HG03159 (cell line): Measurements from ENCODE around the gene ITIH1.
A peak's percentile ranks its signal among the peaks of the same experiment; 100 is the strongest.
"Not testable (repeated sequence)": the region's sequence is repeated elsewhere in the genome, so short reads cannot be mapped to it uniquely, and the experiment has no call there.

Experiments
- ATAC-seq: cut with Tn5 transposase; IDR thresholded peaks from one replicate; pipeline ENCODE4 v1.9.1; 2021; ENCODE audit warnings: mild to moderate bottlenecking, moderate library complexity; ENCODE audit not compliant: unreplicated experiment

ITIH1 gene

GRCh38 chr3:52774901-52775864, 2.2 kb upstream of the ITIH1 start:
- ATAC-seq, result no peak

DNA sequence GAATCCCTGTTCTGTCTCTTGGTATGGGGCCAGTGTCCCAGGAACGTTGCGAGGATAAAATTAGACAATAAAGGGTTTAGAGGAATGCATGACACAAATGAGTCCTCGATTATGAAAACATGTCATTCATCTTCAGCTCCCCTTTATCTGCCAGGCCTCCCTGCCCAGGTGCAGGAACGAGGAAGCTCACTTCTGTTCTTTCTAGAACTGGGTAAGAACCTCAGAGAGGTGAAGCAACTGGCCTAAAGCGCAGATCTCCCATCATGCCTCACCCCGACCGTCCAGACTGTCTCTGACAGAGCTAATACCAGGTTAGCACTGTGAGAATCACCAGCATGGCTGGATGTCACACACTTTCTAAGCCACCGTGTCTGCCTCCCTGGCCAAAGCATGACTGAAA, 1.5 kb upstream of the ITIH1 start:
- ATAC-seq, result no peak

GRCh38 chr3:52776486-52776885, 913 bp upstream of the ITIH1 start:
- not testable (repeated sequence) for ATAC-seq

DNA sequence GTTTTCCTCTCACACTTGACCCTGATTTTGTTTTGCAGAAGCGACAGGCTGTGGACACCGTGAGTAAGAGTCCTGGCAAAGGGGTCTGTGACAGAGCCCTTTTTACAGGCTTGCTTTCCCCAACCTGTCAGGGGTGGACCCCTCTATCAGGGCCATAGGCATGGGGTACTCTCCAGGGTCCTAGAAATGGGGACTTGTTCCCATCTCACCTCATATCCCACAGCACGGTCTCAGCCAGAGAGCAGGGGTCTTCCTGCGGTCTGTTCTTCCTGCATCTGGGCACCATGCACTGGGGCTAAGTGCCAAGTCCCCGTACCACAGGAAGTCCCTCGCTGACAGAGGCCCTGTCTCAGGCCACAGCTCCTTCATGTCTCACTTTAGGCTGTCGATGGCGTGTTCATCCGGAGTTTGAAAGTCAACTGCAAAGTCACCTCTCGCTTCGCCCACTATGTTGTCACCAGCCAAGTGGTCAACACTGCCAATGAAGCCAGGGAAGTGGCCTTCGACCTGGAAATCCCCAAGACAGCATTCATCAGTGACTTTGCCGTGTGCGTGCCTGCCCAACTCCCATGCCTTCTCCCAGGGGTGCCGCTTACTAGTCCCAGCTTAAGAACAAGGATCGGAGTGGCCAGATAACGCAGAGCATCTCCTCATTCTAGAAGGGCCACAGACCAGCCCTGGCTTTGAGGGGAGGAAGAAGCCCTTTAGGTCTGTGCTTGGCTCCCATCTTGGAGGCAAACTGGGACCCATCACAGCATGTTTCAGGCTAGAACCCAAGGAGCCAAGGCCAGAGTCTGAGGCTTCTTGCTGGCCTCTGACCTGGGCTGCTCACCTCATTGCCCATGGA, 783 bp downstream of the ITIH1 start:
- ATAC-seq, result no peak

DNA sequence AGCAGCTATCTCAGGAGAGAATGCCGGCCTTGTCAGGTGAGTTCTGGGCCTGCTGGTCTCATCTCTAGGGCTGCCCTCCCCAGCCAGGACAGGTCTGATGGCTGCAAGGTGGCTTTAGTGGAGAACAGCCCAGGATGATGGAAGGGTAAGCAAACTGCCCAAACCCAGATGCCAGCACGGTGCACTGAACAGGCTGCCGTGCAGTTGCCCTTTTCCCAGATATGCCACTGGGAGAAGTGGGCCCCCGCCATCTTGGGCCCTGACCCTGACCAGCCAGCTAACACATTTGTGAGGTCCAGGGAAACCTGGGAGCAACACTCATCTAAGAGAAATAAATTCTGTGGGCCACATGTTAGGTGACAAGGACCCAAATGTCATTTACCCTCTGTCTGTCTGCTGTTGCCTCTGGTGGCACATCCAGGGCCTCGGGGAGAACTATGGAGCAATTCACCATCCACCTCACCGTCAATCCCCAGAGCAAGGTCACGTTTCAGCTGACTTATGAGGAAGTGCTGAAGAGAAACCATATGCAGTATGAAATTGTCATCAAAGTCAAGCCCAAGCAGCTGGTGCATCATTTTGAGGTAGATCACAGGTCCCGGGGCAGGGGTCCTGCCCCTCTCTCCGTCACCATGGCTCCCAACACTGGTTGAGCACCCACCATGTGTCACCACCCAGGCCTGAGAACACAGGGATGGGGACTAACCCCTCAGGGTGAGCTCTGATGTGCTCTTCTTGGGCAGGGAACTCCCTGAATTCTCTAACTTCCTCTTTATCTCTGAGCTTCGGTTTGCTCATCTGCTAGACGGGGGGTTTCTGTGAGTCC, 1.8 kb downstream of the ITIH1 start:
- peak; percentile 64 for ATAC-seq

DNA sequence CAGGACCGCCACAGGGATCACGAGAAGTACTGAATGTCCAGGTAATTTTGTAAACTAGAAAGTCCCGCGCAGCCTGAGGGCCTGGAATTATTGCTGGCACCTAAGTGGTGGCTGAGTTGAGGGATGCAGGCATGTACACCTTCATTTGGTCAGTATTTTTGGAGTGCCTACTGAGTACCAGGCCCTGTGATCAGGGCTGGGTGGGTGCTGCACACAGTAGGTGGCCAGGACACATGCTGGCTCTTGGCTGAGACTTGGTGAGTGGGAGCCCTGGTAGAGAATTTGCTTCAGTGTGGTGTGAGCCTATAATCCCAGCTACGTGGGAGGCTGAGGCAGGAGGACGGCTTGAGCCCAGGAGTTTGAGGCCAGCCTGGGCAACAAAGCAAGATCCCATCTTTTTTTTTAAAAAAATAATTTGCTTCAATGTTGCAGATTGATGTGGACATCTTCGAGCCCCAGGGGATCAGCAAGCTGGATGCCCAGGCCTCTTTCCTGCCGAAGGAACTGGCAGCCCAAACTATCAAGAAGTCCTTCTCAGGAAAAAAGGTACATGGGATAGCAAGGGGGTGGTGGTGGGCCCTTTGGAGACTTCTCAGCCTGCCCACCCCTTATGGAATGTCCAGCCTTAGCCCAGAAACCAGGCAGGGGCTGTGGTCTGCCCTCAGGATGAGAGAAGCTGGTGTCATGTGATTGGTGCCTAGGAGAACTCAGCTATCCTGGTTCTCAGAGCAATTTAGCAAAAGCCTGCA, 2.6 kb downstream of the ITIH1 start:
- no peak for ATAC-seq

GRCh38 chr3:52781741-52782140, 4.3 kb downstream of the ITIH1 start:
- ATAC-seq, result no peak

- ATAC-seq, result no peak
Measured at GRCh38 chr3:52782412-52783210, 5.2 kb downstream of the ITIH1 start.

DNA sequence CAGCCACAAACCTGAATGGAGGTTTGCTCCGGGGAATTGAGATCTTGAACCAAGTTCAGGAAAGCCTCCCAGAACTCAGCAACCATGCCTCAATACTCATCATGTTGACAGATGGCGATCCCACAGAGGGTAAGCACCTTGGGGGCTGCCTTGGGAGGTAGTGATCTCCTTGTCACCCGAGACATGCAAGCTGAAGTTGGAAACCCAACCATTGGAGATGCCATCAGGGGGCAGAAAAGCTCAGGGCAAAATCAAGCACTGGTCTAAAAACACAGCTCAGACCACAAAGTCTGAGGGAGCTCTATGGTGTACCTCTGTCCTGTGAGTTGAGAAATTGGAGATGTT, 5.8 kb downstream of the ITIH1 start:
- ATAC-seq, result no peak

DNA sequence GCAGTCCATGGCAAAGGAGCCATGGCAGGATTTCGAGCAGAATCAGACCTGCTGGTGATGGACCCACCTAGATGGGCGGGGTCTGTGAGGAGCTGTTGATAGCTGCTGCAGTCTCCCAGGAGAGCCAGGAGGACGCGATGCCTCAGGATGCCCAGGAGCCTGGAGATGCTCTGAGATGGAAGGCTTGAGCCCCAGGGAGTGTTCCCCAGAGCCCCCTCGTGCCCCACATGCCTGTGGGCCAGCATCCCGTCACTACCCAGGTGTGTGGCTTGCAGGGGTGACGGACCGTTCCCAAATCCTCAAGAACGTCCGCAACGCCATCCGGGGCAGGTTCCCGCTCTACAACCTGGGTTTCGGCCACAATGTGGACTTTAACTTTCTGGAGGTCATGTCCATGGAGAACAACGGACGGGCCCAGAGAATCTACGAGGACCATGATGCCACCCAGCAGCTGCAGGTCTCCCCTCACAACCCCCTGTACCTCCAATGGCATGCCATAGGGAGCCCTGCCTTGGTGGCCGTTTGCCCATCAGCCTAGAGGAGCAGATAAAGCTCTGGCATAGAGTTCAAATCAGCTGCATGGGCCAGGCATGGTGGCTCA, 6.7 kb downstream of the ITIH1 start:
- no peak for ATAC-seq

- ATAC-seq, result no peak
Measured at GRCh38 chr3:52784931-52785590, 7.7 kb downstream of the ITIH1 start.

- no peak for ATAC-seq
Measured at GRCh38 chr3:52786330-52787215, 9.2 kb downstream of the ITIH1 start.

GRCh38 chr3:52787246-52787645, 9.8 kb downstream of the ITIH1 start:
- no peak for ATAC-seq

DNA sequence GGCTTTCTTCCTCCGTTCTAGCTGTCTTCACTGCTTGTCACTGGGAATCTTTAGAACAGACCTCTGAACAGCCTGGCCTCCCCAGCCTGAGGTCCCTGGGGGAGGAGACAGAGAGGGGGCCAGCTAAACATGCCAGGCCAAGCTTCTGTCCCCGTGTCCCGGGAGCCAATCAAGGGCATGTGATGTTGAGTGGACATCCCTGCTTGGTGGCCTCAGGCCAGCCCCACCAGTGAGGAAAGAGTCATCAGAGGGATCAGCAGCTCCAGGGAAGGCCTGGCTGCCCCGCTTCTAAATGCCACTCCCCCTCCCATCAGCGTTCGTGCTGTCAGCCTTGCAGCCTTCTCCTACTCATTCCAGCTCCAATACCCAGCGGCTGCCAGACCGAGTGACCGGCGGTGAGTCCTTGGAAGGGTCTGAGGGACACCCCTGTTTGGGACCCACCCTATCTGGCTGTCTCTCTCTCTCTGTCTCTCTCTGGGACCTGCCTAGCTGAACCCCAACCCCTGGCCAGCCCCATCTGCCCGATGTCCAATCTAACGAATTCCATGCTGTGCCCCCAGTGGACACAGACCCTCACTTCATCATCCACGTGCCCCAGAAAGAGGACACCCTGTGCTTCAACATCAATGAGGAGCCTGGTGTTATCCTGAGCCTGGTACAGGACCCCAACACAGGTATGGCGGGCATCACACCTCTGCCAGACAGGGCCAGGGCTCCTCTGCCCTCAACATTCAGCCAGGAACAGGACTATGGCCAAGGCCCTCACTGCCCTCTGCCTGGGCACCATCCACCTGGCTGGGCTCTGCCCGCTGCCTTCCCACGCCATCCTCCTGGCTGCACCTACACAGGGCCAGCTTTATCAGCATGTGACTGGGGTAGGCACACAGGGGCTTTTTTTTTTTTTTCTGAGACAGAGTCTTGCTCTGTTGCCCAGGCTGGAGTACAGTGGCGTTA, 10.6 kb downstream of the ITIH1 start:
- ATAC-seq, result no peak

DNA sequence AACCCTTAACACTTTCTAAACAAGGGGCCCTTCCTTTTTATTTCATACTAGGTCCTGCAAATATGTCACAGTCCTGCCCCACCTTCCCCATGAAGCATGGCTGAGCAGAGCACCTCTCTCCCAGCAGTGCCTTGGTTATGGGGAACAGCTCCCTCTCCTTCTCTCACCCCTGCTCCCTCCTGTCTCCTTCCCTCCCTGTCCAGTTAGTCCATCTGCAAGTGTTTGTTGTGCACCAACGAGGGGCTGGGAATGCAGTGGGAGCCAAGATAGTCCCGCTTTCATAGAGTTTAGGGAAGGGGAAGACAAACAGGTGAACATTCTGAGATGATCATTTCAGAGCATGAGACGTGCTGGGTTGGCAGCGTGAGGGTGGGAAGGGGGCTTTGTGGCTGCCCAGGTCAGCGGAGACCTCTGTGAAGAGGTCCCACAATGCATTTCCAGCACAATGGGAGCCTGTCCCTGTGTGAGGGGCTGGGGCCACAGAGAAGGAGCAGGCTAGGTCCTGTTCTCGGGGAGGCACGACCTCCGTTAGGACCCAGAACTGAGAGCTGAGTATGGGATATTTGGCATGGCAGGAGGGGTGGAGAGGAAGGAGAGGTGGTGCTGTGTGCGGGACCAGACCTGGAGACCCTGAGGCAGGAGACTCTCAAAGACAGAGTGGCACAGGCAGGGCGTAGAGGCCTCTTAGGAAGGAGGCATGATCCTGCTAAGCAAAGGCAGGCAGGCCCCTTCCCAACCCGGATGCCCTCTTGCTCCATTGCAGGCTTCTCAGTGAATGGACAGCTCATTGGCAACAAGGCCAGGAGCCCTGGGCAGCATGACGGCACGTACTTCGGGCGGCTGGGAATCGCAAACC, 11.7 kb downstream of the ITIH1 start:
- ATAC-seq, result no peak

GRCh38 chr3:52789746-52790040, 12.3 kb downstream of the ITIH1 start:
- ATAC-seq, result no peak
